NCI-H345 treated with DMSO at 0.1 percent for 48 hours (cell line): ENCODE results near the gene EFCAB5.

Experiments used
- DNase-seq: peaks from one replicate; lab custom pipeline; 2025; ENCODE audit not compliant: unreplicated experiment; lab: John Stamatoyannopoulos, UW

EFCAB5 gene

GRCh38 chr17:30153463-30153862, 212.0 kb downstream of the EFCAB5 start:
- no peak for DNase-seq

- DNase-seq, result no peak
Measured at GRCh38 chr17:30155389-30155788, 214.0 kb downstream of the EFCAB5 start.
